ENCODE results near the gene PARVB. TPM values are rescaled to one million over a fixed set of nuclear protein-coding genes. Genes with fewer than 3 reads are reported as not detected.

PARVB gene
- polyA plus RNA-seq, 1 donor (not counting 4 experiments of a cell fraction or from before 2014, with no cell fraction given): 10.5 TPM

DNA sequence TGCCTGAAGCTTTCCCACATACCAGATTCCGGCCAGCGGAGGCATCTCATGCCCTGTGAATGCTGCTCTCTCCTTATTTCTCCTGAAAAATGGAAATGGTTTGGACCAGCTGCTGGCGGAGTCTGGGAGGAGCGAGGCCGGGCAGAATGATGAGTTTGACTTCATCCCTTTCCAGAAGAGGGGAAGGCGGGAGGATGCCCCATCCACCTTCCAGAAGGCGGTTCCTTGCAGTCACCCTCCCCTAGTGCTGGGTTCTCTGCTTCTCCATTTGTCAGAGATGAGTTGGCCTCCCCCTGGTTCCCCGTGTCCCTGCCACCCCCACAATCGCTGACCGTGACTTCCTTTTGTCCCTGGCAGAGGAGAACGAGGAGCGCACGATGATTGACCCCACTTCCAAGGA is 75.6 kb downstream of the PARVB start:
- Histone ChIP-seq H3K79me2 (ENCODE audit: control insufficient read depth, insufficient read depth, low read length) (no peaks in the 10 kb centered on the region), H3K9me1 (ENCODE audit: control insufficient read depth, extremely low read depth, insufficient read depth, low read length) (no peaks in the 10 kb centered on the region), H3K4me2 (ENCODE audit: control insufficient read depth, extremely low read depth, insufficient read depth, low read depth, low read length) (no peak overlapping the region), H3K9ac (ENCODE audit: control insufficient read depth, extremely low read depth, insufficient read depth, low read length) (no peak overlapping the region), H3K4me1 (ENCODE audit: control insufficient read depth, extremely low read depth, insufficient read depth, low read length) (no peaks in the 10 kb centered on the region), H2AFZ (ENCODE audit: control insufficient read depth, low read length) (no peak overlapping the region), H3K36me3 (ENCODE audit: control insufficient read depth in 2 of 2, extremely low read depth in 1 of 2, insufficient read depth in 2 of 2, low read length in 2 of 2) (no peaks in the 10 kb centered on the region), H3K4me3 (ENCODE audit: control insufficient read depth in 2 of 3, extremely low read depth in 1 of 3, insufficient read depth in 2 of 3, low read depth in 1 of 3, low read length in 3 of 3) (no peak overlapping the region), H3K9me3 (ENCODE audit: control insufficient read depth, low read depth, low read length) (no peaks in the 10 kb centered on the region), H3K27me3 (ENCODE audit: control insufficient read depth, extremely low read depth, insufficient read depth, low read length) (no peaks in the 10 kb centered on the region), H4K20me1 (ENCODE audit: control insufficient read depth, extremely low read depth, insufficient read depth, low read length) (no peaks in the 10 kb centered on the region), H3K27ac (ENCODE audit: control insufficient read depth, insufficient read depth, low read length) (no peak overlapping the region)
- no peak for DNase-seq (ENCODE audit: low read depth, low spot score)
- no peak for FAIRE-seq
- dilution Hi-C loops (cut with MboI; ENCODE audit: extremely low pct_ligation_motif_present, low sequenced_read_pairs): no loop called here
- TF ChIP-seq, protein P1, sequence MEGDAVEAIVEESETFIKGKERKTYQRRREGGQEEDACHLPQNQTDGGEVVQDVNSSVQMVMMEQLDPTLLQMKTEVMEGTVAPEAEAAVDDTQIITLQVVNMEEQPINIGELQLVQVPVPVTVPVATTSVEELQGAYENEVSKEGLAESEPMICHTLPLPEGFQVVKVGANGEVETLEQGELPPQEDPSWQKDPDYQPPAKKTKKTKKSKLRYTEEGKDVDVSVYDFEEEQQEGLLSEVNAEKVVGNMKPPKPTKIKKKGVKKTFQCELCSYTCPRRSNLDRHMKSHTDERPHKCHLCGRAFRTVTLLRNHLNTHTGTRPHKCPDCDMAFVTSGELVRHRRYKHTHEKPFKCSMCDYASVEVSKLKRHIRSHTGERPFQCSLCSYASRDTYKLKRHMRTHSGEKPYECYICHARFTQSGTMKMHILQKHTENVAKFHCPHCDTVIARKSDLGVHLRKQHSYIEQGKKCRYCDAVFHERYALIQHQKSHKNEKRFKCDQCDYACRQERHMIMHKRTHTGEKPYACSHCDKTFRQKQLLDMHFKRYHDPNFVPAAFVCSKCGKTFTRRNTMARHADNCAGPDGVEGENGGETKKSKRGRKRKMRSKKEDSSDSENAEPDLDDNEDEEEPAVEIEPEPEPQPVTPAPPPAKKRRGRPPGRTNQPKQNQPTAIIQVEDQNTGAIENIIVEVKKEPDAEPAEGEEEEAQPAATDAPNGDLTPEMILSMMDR (optimal IDR thresholded peaks at IDR 0.05 in 1 of 3, IDR thresholded peaks at IDR 0.05 in 1 of 3, conservative IDR thresholded peaks at IDR 0.05 in 1 of 3; ENCODE audit: extremely low read depth in 1 of 3, insufficient read depth in 2 of 3, low read length in 3 of 3): no peak
- no peak for TF ChIP-seq EZH2 (IDR thresholded peaks at IDR 0.05; ENCODE audit: low read length)

DNA sequence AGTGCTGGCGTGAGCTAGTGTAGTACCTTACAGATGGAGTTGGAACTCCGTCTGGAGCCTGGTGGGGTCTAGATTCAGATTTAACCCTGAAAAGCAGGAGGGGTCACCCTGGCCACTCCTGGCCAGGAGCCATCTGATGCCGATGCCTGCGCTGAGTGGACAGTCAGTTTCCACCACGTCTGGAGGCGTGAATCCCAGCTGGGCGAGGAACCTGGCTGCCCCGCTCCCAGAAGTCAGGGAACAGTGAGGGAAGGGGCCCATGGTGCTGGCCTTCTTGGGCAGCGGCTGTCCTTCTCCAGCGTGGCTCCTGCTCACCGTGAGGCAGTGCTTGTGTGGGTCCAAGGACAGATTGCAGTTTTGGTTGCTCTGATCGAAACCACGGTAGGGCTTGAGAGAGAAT is 76.3 kb downstream of the PARVB start:
- TF ChIP-seq, protein P1 (optimal IDR thresholded peaks at IDR 0.05 in 1 of 3, IDR thresholded peaks at IDR 0.05 in 1 of 3, conservative IDR thresholded peaks at IDR 0.05 in 1 of 3; ENCODE audit: extremely low read depth in 1 of 3, insufficient read depth in 2 of 3, low read length in 3 of 3): no peak
- TF ChIP-seq EZH2 (IDR thresholded peaks at IDR 0.05; ENCODE audit: low read length): no peak
- Histone ChIP-seq H3K79me2 (ENCODE audit: control insufficient read depth, insufficient read depth, low read length) (no peaks in the 10 kb centered on the region), H3K9ac (ENCODE audit: control insufficient read depth, extremely low read depth, insufficient read depth, low read length) (no peak overlapping the region), H3K36me3 (ENCODE audit: control insufficient read depth in 2 of 2, extremely low read depth in 1 of 2, insufficient read depth in 2 of 2, low read length in 2 of 2) (no peaks in the 10 kb centered on the region), H3K4me3 (ENCODE audit: control insufficient read depth in 2 of 3, extremely low read depth in 1 of 3, insufficient read depth in 2 of 3, low read depth in 1 of 3, low read length in 3 of 3) (no peak overlapping the region), H2AFZ (ENCODE audit: control insufficient read depth, low read length) (no peak overlapping the region), H3K27me3 (ENCODE audit: control insufficient read depth, extremely low read depth, insufficient read depth, low read length) (no peaks in the 10 kb centered on the region), H3K4me1 (ENCODE audit: control insufficient read depth, extremely low read depth, insufficient read depth, low read length) (no peaks in the 10 kb centered on the region), H3K9me3 (ENCODE audit: control insufficient read depth, low read depth, low read length) (no peaks in the 10 kb centered on the region), H3K4me2 (ENCODE audit: control insufficient read depth, extremely low read depth, insufficient read depth, low read depth, low read length) (no peak overlapping the region), H3K9me1 (ENCODE audit: control insufficient read depth, extremely low read depth, insufficient read depth, low read length) (no peaks in the 10 kb centered on the region), H4K20me1 (ENCODE audit: control insufficient read depth, extremely low read depth, insufficient read depth, low read length) (no peaks in the 10 kb centered on the region), H3K27ac (ENCODE audit: control insufficient read depth, insufficient read depth, low read length) (no peak overlapping the region)
- FAIRE-seq (no peak), DNase-seq (ENCODE audit: low read depth, low spot score) (no peak)
- dilution Hi-C loops (cut with MboI; ENCODE audit: extremely low pct_ligation_motif_present, low sequenced_read_pairs): no loop called here
